GM12878 (cell line): ENCODE results near the gene IKZF1. TPM values are rescaled to one million over a fixed set of nuclear protein-coding genes. Genes with fewer than 3 reads are reported as not detected.

Source experiments
- ATAC-seq: fragments of 200-7000 bp; cut with Tn5 transposase; 3 replicates; pipeline ENCODE4 v1.9.1; 2020; ENCODE audit warnings: mild to moderate bottlenecking, moderate library complexity
- BruUV-seq: library from RNA; stranded (reverse); fragments of 400-500 nt; replicated peaks from 2 replicates; lab custom pipeline; 2021; lab: Mats Ljungman, UMichigan
- CTCF ChIA-PET: fragments of 300-600 bp; sonication (Branson Sonifier 250); formaldehyde crosslinking; extraction: SDS; loops from one replicate; lab custom pipeline; 2021; ENCODE audit warnings: inconsistent platforms; lab: Yijun Ruan, JAX
- POLR2A ChIA-PET: fragments of 350-600 bp; formaldehyde crosslinking; extraction: SDS; loops from one replicate; lab custom pipeline; 2021; ENCODE audit warnings: inconsistent platforms; lab: Charles Lee
- RAD21 ChIA-PET: fragments of 300-600 bp; sonication (Branson Sonifier 250); formaldehyde crosslinking; loops from one replicate; lab custom pipeline; 2023; ENCODE audit warnings: antibody characterized with exemption; ENCODE audit not compliant: unreplicated experiment; lab: Charles Lee
- SMC1A ChIA-PET: fragments of 300-600 bp; sonication (Branson Sonifier 250); formaldehyde crosslinking; loops from one replicate; lab custom pipeline; 2023; ENCODE audit not compliant: unreplicated experiment, uncharacterized antibody; lab: Charles Lee
- DNase-seq: peaks from one replicate; pipeline ENCODE4 v3.0.0-alpha.2; 2011; ENCODE audit warnings: low read depth, low spot score
- FAIRE-seq: peaks from 3 replicates; lab custom pipeline; 2011; peaks lifted over from hg19 to GRCh38; lab: Jason Lieb, UNC
- H2AFZ ChIP-seq: 2 replicates; pipeline ENCODE4 v1.6.0; 2011; ENCODE audit warnings: low read depth, low read length, control low read depth; ENCODE audit not compliant: control insufficient read depth
- H3K27ac ChIP-seq: 2 replicates; pipeline ENCODE4 v1.5.1; 2011; ENCODE audit warnings: control low read depth; ENCODE audit not compliant: control insufficient read depth, insufficient read depth
- H3K27me3 ChIP-seq, 2 experiments: replicated peaks in 1 of 2; 2 replicates each; pipeline versions ENCODE4 v1.6.0 to v1.6.1; 2011; ENCODE audit warnings: low read length in 1 of 2; ENCODE audit not compliant: control insufficient read depth in 2 of 2, insufficient read depth in 2 of 2
- H3K36me3 ChIP-seq, 2 experiments: 2 replicates each; pipeline ENCODE4 v1.5.1; 2011; ENCODE audit warnings: low read length in 1 of 2; ENCODE audit not compliant: control insufficient read depth in 2 of 2, insufficient read depth in 2 of 2
- H3K4me1 ChIP-seq: 2 replicates; pipeline ENCODE4 v1.6.1; 2011; ENCODE audit warnings: mild to moderate bottlenecking, low read length, moderate library complexity, mixed read lengths; ENCODE audit not compliant: control insufficient read depth, insufficient read depth
- H3K4me2 ChIP-seq: 2 replicates; pipeline ENCODE4 v1.6.0; 2011; ENCODE audit warnings: control low read depth; ENCODE audit not compliant: control insufficient read depth, insufficient read depth
- H3K4me3 ChIP-seq: fragments of 200-600 bp; sonication (generic); 2 replicates; pipeline ENCODE4 v1.5.1; 2016
- H3K79me2 ChIP-seq: 2 replicates; pipeline ENCODE4 v1.6.0; 2011; ENCODE audit warnings: low read length; ENCODE audit not compliant: control insufficient read depth, insufficient read depth
- H3K9ac ChIP-seq: 2 replicates; pipeline ENCODE4 v1.8.0; 2011; ENCODE audit warnings: low read length, control low read depth, mixed read lengths; ENCODE audit not compliant: control insufficient read depth, insufficient read depth
- H3K9me3 ChIP-seq: replicated peaks from 3 replicates; pipeline ENCODE4 v1.5.1; 2011; ENCODE audit warnings: mild to moderate bottlenecking, low read length; ENCODE audit not compliant: control insufficient read depth, insufficient read depth
- H4K20me1 ChIP-seq: 2 replicates; pipeline ENCODE4 v1.6.0; 2011; ENCODE audit not compliant: control insufficient read depth, insufficient read depth
- CHD1 ChIP-seq: IDR thresholded peaks from 2 replicates; pipeline ENCODE4 v1.6.1; 2012; ENCODE audit warnings: low read depth, low read length, improper control_type of control experiment
- ESRRA ChIP-seq: IDR thresholded peaks from 2 replicates; pipeline ENCODE4 v1.6.1; 2012; ENCODE audit warnings: mild to moderate bottlenecking, low read length, improper control_type of control experiment
- EZH2 ChIP-seq: IDR thresholded peaks from 2 replicates; pipeline ENCODE4 v1.6.1; 2012; ENCODE audit warnings: low read depth, mild to moderate bottlenecking, control low read depth, inconsistent platforms, low read length, borderline replicate concordance; ENCODE audit not compliant: control insufficient read depth
- MXI1 ChIP-seq: fragments of 150-350 bp; IDR thresholded peaks from 2 replicates; pipeline ENCODE4 v1.6.1; 2011; ENCODE audit warnings: low read depth, mild to moderate bottlenecking, inconsistent platforms, low read length, improper control_type of control experiment
- MYB ChIP-seq: fragments of 150-350 bp; IDR thresholded peaks from 2 replicates; pipeline ENCODE4 v1.6.1; 2014; ENCODE audit warnings: mild to moderate bottlenecking, low read depth, low read length, borderline replicate concordance
- PAX8 ChIP-seq: fragments of 450-650 bp; IDR thresholded peaks from 2 replicates; pipeline ENCODE4 v1.6.1; 2017; ENCODE audit warnings: mild to moderate bottlenecking, moderate library complexity
- RBBP5 ChIP-seq: fragments of 200-600 bp; sonication (generic); conservative IDR thresholded peaks from 2 replicates; pipeline ENCODE4 v1.6.1; 2016
- SPI1 ChIP-seq: IDR thresholded peaks from 2 replicates; pipeline ENCODE4 v1.6.1; 2011; ENCODE audit warnings: low read depth, mild to moderate bottlenecking, low read length, moderate library complexity, borderline replicate concordance; ENCODE audit not compliant: insufficient read depth
- TBL1XR1 ChIP-seq: IDR thresholded peaks from 2 replicates; pipeline ENCODE4 v1.6.1; 2012; ENCODE audit warnings: low read depth, low read length, improper control_type of control experiment
- TCF12 ChIP-seq: IDR thresholded peaks from 2 replicates; pipeline ENCODE4 v1.6.1; 2011; ENCODE audit warnings: low read depth, mild to moderate bottlenecking, low read length
- WRNIP1 ChIP-seq: IDR thresholded peaks from 2 replicates; pipeline ENCODE4 v1.6.1; 2011; ENCODE audit warnings: low read depth, low read length, improper control_type of control experiment, borderline replicate concordance
- YBX1 ChIP-seq: fragments of 450-650 bp; IDR thresholded peaks from 2 replicates; pipeline ENCODE4 v1.6.1; 2016; ENCODE audit warnings: antibody characterized with exemption
- ZNF24 ChIP-seq: fragments of 450-650 bp; IDR thresholded peaks from 2 replicates; pipeline ENCODE4 v1.6.1; 2017; ENCODE audit warnings: antibody characterized with exemption, mild to moderate bottlenecking
- WGBS: methylation state at CpG from one replicate; pipeline ENCODE4 v1.1.6; 2016; ENCODE audit warnings: low lambda C conversion rate; ENCODE audit not compliant: insufficient replicate concordance, insufficient coverage; ENCODE audit errors: missing lambda C conversion rate; 5-methylcytosine and 5-hydroxymethylcytosine counted together
- in situ Hi-C: fragments of 300-500 bp; cut with MboI; formaldehyde crosslinking; loops from 9 replicates; pipeline ENCODE4 v1.14.3; 2018; ENCODE audit warnings: mixed read lengths
- intact Hi-C: fragments of 100-400 bp; cut with micrococcal nuclease; formaldehyde crosslinking; loops from one replicate; pipeline ENCODE4 v1.14.2; 2022; ENCODE audit not compliant: unreplicated experiment
- polyA plus RNA-seq, 11 experiments: library from polyadenylated mRNA; depleted of rRNA in 4 of 11; unstranded in 6 of 11; stranded (reverse) in 5 of 11; fragments of >200 nt; fragmentation: Nextera tagmentation in 4 of 11; fragmentation: Illumina TruSeq in 1 of 11; extraction: Ambion mirVana in 4 of 11; extraction: Trizol in 1 of 11; gene quantifications; 1 replicate in 1 of 11; 2 replicates in 10 of 11; pipeline versions ENCODE4 v1.2.1 to v1.2.3, GENCODE V29; 2011 to 2016; ENCODE audit warnings: inconsistent platforms in 2 of 11, missing spikeins in 2 of 11, low read depth in 1 of 11
- total RNA-seq, 4 experiments: library from RNA; depleted of rRNA in 3 of 4; stranded (reverse); fragments of >200 nt in 3 of 4; fragmentation: Illumina TruSeq in 1 of 4; extraction: Trizol in 1 of 4; gene quantifications; 2 replicates each; pipeline versions ENCODE4 v1.2.1 to v1.2.3, GENCODE V29; 2013 to 2021
- TF ChIP-seq, protein P1 (sequence below): fragments of 450-650 bp; IDR thresholded peaks from 2 replicates; pipeline ENCODE4 v1.6.1; 2018; ENCODE audit warnings: borderline replicate concordance, mild to moderate bottlenecking; ENCODE audit not compliant: partially characterized antibody
- TF ChIP-seq, protein P2 (sequence below): IDR thresholded peaks from 2 replicates; pipeline ENCODE4 v1.6.1; 2012; ENCODE audit warnings: low read length, inconsistent platforms

The IKZF1 gene
- total and polyA plus RNA-seq, 10 of the 15 experiments (the other 5 are each of a cell fraction or from before 2014, with no cell fraction given): 27.2 to 125 (median 71.6) TPM

DNA sequence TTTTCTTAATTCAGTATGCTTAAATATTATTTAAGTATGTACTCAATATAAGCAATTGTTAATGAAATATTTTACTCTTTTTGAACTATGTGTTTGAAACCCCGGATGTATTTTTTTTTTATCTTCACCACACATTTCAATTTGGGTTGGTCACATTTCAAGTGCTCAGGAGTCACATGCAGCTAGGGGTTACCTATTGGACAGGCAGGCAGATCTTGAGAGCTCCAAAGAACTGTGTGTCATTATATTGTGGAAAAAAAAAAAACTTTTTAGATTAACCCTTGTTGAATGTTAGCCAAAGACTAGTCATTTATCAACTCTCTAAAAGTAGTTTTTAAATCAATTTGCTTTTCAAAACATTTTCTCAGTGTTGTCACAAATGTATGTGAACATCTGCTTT is 37.2 kb downstream of the IKZF1 start:
- intact Hi-C loops (no loop called here), in situ Hi-C loops (no loop called here)
- WGBS: 5% methylated on average over 1 of the region's 1 CpG
- CTCF ChIA-PET: interaction anchor here (0.6 to 1.7 kb wide), 9 partner anchors 9 to 223 kb away, joined by 3 to 5 read pairs (median 4); no protein-coding TSS in a partner anchor
- BruUV-seq: no TSS peak
- Histone ChIP-seq H4K20me1 (no peaks in the 10 kb centered on the region), H2AFZ (no peak overlapping the region), H3K9me3 (no peaks in the 10 kb centered on the region), H3K4me3 (no peak overlapping the region), H3K36me3 (peaks cover 4 to 14% of the 10 kb centered on the region in 2 experiments), H3K27me3 (no peaks in the 10 kb centered on the region), H3K79me2 (peaks cover 24% of the 10 kb centered on the region), H3K9ac (no peak overlapping the region), H3K4me1 (peaks cover 39% of the 10 kb centered on the region), H3K27ac (peak overlapping the region; percentile 22; the same call in 1 of the 2 replicates), H3K4me2 (no peak overlapping the region)
- SMC1A ChIA-PET: interaction anchor here (0.6 to 7.2 kb wide), 5 partner anchors 9 to 51 kb away, joined by 3 to 80 read pairs (median 5); no protein-coding TSS in a partner anchor
- TF ChIP-seq SPI1 (no peak), TCF12 (no peak), CHD1 (no peak), PAX8 (no peak), YBX1 (no peak), TBL1XR1 (no peak), WRNIP1 (no peak), RBBP5 (no peak), ZNF24 (no peak), MYB (no peak), EZH2 (no peak), MXI1 (no peak), ESRRA (no peak)
- TF ChIP-seq, protein P1, sequence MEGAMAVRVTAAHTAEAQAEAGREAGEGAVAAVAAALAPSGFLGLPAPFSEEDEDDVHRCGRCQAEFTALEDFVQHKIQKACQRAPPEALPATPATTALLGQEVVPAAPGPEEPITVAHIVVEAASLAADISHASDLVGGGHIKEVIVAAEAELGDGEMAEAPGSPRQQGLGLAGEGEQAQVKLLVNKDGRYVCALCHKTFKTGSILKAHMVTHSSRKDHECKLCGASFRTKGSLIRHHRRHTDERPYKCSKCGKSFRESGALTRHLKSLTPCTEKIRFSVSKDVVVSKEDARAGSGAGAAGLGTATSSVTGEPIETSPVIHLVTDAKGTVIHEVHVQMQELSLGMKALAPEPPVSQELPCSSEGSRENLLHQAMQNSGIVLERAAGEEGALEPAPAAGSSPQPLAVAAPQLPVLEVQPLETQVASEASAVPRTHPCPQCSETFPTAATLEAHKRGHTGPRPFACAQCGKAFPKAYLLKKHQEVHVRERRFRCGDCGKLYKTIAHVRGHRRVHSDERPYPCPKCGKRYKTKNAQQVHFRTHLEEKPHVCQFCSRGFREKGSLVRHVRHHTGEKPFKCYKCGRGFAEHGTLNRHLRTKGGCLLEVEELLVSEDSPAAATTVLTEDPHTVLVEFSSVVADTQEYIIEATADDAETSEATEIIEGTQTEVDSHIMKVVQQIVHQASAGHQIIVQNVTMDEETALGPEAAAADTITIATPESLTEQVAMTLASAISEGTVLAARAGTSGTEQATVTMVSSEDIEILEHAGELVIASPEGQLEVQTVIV: no peak
- TF ChIP-seq, protein P2, sequence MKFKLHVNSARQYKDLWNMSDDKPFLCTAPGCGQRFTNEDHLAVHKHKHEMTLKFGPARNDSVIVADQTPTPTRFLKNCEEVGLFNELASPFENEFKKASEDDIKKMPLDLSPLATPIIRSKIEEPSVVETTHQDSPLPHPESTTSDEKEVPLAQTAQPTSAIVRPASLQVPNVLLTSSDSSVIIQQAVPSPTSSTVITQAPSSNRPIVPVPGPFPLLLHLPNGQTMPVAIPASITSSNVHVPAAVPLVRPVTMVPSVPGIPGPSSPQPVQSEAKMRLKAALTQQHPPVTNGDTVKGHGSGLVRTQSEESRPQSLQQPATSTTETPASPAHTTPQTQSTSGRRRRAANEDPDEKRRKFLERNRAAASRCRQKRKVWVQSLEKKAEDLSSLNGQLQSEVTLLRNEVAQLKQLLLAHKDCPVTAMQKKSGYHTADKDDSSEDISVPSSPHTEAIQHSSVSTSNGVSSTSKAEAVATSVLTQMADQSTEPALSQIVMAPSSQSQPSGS: no peak
- POLR2A ChIA-PET: interaction anchor here (1.4 kb wide), 1 partner anchor 9 kb away, joined by 4 read pairs; no protein-coding TSS in a partner anchor
- no peak for DNase-seq
- ATAC-seq: no peak
- no peak for FAIRE-seq
- RAD21 ChIA-PET: interaction anchor here (0.7 to 5.1 kb wide), 4 partner anchors 10 to 68 kb away, joined by 3 to 37 read pairs (median 4); no protein-coding TSS in a partner anchor
